ENCODE data around the gene RTL10. TPM values are rescaled to one million over a fixed set of nuclear protein-coding genes. Genes with fewer than 3 reads are reported as not detected.
"Not testable (repeated sequence)": the region's sequence is repeated elsewhere in the genome, so short reads cannot be mapped to it uniquely, and the experiment has no call there.

RTL10 gene
- total and polyA plus RNA-seq, 2 of the 8 experiments (the other 6 are each of a cell fraction or from before 2014, with no cell fraction given): 11.5 to 18.8 TPM

DNA sequence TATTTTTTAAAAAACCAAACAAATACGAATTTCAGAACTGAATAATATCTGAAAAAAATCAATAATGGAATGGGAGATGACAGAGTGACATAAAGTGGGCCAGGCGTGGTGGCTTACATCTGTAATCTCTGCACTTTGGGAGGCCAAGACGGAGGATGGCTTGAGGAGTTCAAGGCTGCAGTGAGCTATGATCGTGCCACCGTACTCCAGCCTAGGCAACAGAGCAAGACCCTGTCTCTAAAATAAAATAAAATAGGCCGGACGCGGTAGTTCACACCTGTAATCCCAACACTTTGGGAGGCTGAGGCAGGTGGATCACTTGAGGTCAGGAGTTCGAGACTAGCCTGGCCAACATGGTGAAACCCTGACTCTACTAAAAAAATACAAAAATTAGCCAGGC lies 21.3 kb downstream of the RTL10 start:
- H3K56ac ChIP-seq (replicated peaks; ENCODE audit: insufficient read length, low read depth, low read length); H2AK5ac ChIP-seq (ENCODE audit: low read depth, low read length); H4K8ac ChIP-seq (ENCODE audit: extremely low read depth, insufficient read depth, low read length); FAIRE-seq; H3K79me2 ChIP-seq (ENCODE audit: control insufficient read depth in 1 of 2, insufficient read depth in 2 of 2, low read length in 2 of 2); H3K9ac ChIP-seq (replicated peaks in 1 of 4; ENCODE audit: extremely low read depth in 1 of 4, low read depth in 3 of 4, low read length in 3 of 4); H2BK5ac ChIP-seq (ENCODE audit: low read depth, low read length); H3K27ac ChIP-seq (ENCODE audit: low read depth, low read length); H3K4ac ChIP-seq (replicated peaks; ENCODE audit: insufficient read length, low read depth, low read length); H2BK12ac ChIP-seq (ENCODE audit: low read depth, low read length); H2BK20ac ChIP-seq (ENCODE audit: low read length); H4K20me1 ChIP-seq (replicated peaks in 1 of 2; ENCODE audit: control insufficient read depth in 1 of 2, insufficient read depth in 2 of 2, low read length in 2 of 2); H4K91ac ChIP-seq (replicated peaks; ENCODE audit: insufficient read length, low read length); H3K14ac ChIP-seq (ENCODE audit: insufficient read length); H3K4me3 ChIP-seq (ENCODE audit: extremely low read depth in 1 of 4, insufficient read depth in 2 of 4, low read depth in 3 of 4, low read length in 4 of 4); H3K36me3 ChIP-seq (ENCODE audit: control insufficient read depth in 2 of 4, insufficient read depth in 4 of 4, low read length in 3 of 4); H3K9me3 ChIP-seq (ENCODE audit: insufficient read depth in 2 of 2, low read depth in 1 of 2, low read length in 1 of 2); H2BK15ac ChIP-seq (ENCODE audit: low read length); H2AFZ ChIP-seq (ENCODE audit: low read length); H3K27me3 ChIP-seq (replicated peaks in 1 of 4; ENCODE audit: control insufficient read depth in 3 of 4, extremely low read depth in 1 of 4, insufficient read depth in 3 of 4, low read length in 3 of 4); H4K5ac ChIP-seq (ENCODE audit: insufficient read length, low read depth, low read length); H3K23ac ChIP-seq (ENCODE audit: insufficient read length); H3K4me1 ChIP-seq (replicated peaks in 1 of 4; ENCODE audit: control insufficient read depth in 3 of 4, insufficient read depth in 4 of 4, low read length in 3 of 4); H3K4me2 ChIP-seq (ENCODE audit: insufficient read depth in 1 of 2, low read depth in 2 of 2, low read length in 2 of 2); H2BK120ac ChIP-seq (replicated peaks; ENCODE audit: low read depth, low read length); H3K18ac ChIP-seq (ENCODE audit: extremely low read depth, low read length); DNase-seq (ENCODE audit: low read depth in 1 of 2, low spot score in 2 of 2); H3K79me1 ChIP-seq (ENCODE audit: low read depth, low read length); H3K23me2 ChIP-seq (ENCODE audit: low read depth, low read length): not testable (repeated sequence)
- ChIA-PET POLR2A (ENCODE audit: partially characterized antibody) (interaction anchor here (1.0 to 2.1 kb wide), 2 partner anchors 8 to 13 kb away, joined by 5 to 6 read pairs; no protein-coding TSS in a partner anchor), CTCF (ENCODE audit: partially characterized antibody) (interaction anchor here (0.8 to 3.3 kb wide), 7 partner anchors 8 to 79 kb away, joined by 3 to 14 read pairs (median 4); no protein-coding TSS in a partner anchor)
- 78% methylated on average over 9 of the region's 9 CpGs; no CpG with 5 or more reads in 1 of the 2 experiments for WGBS, 2 experiments (ENCODE audit: extremely low coverage in 1 of 2, insufficient coverage in 1 of 2, insufficient read length in 1 of 2, insufficient replicate concordance in 2 of 2, low coverage in 1 of 2, low lambda C conversion rate in 2 of 2, missing lambda C conversion rate in 1 of 2)
